ENCODE measurements around the gene PCTP. TPM values are rescaled to one million over a fixed set of nuclear protein-coding genes. Genes with fewer than 3 reads are reported as not detected.
A peak's percentile ranks its signal among the peaks of the same experiment; 100 is the strongest.

Gene PCTP
- total RNA-seq, 1 experiment from 2014 or later = 7.9 TPM

DNA sequence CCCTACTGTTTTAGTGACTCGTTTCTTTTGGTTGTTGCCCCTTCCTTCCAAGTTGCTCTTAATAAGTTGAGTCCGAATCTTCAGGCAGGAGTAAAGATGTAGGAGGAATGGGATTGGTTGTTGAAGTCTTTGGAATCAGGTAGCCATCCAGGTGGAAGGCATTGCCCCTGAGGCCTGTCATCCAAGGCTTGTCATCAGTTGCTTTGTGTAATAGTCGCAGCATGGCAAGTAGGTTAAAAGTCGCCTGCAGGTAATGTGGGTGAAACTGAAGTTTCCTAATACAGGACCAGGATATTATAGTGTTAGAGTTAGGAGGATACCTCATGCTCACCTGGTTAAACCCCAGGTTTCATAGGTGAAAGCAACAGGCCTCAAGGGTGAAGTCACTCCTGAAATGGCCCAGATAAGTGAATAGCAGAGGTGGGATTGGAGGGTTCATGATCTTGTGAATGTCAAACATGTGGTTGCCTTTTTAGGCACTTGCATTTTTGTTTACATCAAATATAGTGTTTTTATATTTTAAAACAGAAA is 934 bp downstream of the PCTP start:
- no peak for DNase-seq (ENCODE audit: low read depth)

- no peak for DNase-seq (ENCODE audit: low read depth)
Measured at GRCh38 chr17:55756689-55757088, 5.8 kb downstream of the PCTP start.

DNA sequence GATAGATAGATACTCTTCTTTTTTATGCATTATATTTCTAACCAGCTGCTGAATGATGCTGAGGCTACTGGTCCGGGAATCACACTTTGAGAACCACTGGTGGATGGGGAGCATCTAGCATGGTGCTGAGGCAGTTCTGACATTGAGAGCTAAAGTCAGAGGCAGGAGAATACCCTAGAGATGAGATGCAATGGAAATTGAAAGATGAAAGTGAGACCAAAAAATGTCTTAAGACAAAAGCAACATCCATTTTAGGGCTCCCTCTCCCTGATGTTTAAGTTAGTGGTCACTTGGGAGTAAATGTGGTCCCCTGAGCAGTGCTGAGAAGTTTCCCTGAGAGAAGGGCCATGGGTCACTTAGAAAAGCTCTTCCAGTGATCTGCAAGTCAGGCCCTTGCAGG is 6.8 kb downstream of the PCTP start:
- no peak for DNase-seq (ENCODE audit: low read depth)

DNA sequence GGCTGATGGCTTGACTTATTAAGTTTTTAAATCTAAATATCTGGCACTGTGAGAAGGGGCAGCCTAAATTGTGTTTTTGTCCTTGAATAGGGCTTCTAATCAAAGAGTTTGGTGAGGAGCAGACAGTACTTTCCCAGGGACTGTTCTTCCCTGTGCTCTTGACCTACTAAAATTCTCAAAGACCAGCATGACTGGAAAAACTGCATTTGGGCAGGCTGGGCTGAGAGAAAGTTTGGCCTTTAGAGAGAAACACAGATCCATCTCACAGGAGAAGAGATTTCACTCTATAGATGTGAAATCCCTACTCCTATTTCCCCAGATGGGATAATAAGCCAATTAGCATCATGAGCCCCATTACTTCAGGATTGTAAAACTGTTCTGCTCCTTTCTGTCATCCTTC is 7.3 kb downstream of the PCTP start:
- DNase-seq (ENCODE audit: low read depth) = no peak

GRCh38 chr17:55760643-55761355 is 9.9 kb downstream of the PCTP start:
- no peak for DNase-seq (ENCODE audit: low read depth)

DNA sequence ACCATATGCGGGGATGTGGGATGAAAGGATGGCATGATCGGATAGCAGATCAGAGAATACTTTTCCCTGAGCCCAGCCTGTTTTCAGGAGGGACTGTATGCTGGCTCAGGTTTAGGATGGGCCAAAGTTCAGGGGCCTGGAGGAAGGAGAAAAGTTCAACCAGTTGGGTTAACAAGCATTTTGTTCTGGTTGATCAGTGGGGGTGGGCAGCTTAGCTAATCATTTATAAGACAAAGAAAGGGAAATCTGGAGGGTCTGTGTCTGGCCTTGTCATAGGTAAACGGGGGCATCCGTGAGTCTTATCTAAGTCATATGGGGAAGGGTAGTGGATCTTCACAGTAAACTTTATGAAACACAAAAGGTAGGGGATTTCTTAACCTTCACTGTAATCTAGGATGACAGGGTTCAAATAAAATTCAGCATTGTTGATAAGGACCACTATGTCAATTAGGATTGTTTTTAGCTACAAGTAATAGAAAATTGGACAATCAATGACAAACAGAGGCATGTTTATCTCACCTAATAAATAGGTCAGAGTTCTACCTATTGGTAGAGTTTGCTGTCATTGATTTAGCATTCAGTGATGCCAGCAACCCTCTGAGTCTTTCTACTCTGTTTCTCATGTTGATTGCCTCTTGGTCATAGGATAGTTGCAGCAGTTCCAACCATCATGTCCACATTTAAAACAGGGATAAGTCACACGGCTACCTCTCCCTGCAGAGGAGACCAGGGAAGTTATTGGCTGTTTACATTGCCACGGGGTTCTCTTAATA is 11.4 kb downstream of the PCTP start:
- DNase-seq (ENCODE audit: low read depth) = no peak

GRCh38 chr17:55763856-55764255 is 13.0 kb downstream of the PCTP start:
- DNase-seq (ENCODE audit: low read depth) = no peak

DNA sequence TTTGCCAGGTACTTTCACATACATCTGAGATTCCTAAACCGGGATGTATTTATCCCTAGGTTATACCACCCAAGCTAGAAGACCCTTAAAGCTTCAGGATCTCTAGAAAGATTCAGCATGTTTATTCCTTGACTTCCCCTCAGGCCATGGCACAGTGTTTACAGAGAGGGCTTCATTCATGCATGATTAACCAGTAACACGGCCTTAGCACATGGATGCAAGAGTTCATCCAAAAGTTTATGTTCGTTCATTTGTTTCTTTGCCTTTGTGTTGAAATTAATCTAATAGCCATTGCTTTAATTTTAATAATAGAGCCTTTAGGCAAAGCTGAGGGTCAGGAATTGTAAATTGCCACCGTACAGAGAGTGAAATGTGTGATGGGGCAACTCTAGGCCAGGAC is 13.8 kb downstream of the PCTP start:
- DNase-seq (ENCODE audit: low read depth) = no peak

- no peak for DNase-seq (ENCODE audit: low read depth)
Measured at GRCh38 chr17:55765472-55765871, 14.6 kb downstream of the PCTP start.

- DNase-seq (ENCODE audit: low read depth) = no peak
Measured at GRCh38 chr17:55768936-55769624, 18.2 kb downstream of the PCTP start.

GRCh38 chr17:55769625-55770000 is 18.8 kb downstream of the PCTP start:
- DNase-seq (ENCODE audit: low read depth) = peak; percentile 18

DNA sequence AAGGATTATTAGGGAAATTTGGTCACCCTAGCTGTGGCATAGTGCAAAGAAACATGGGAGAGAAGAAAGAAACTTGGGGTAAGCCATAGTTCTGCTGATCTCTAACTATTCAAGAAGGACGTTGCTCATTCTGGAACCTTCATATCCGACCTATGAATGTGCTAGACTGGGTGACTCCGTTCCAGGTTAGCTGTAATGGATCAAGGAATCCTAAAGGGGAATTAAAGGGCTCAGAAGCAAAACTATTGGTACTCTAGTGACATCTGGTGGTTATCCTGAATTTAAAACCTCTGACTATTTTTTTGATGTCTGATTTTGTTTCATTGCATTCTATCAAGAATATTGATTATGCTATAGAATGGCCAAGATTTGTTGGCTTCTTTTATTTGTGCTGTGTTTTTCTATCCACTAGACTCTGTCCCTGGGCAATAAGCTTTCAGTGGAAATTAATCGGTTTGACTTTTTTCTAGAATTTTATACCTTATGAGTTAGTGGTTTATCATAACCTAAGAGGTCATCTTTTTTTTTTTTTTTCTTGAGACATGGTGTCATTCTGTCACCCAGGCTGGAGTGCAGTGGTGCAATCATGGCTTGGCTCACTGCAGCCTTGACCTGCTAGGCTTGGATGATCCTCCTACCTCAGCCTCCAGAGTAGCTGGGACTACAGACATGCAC is 19.5 kb downstream of the PCTP start:
- peak; percentile 42 for DNase-seq (ENCODE audit: low read depth)

- DNase-seq (ENCODE audit: low read depth) = no peak
Measured at GRCh38 chr17:55772086-55772485, 21.2 kb downstream of the PCTP start.

DNA sequence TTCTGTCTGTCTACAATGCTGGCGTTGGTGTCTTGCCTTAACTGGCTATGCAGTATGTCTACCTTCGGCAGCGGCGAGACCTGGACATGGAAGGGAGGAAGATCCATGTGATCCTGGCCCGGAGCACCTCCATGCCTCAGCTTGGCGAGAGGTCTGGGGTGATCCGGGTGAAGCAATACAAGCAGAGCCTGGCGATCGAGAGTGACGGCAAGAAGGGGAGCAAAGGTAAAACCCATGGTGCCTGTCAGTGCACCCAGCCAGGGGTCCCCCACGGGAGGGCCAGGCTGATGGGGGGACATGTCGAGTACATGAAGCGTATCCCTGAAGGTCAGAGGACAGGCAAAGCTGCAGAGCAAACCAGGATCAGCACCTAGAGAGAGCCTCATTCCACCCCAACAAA is 22.8 kb downstream of the PCTP start:
- no peak for DNase-seq (ENCODE audit: low read depth)

DNA sequence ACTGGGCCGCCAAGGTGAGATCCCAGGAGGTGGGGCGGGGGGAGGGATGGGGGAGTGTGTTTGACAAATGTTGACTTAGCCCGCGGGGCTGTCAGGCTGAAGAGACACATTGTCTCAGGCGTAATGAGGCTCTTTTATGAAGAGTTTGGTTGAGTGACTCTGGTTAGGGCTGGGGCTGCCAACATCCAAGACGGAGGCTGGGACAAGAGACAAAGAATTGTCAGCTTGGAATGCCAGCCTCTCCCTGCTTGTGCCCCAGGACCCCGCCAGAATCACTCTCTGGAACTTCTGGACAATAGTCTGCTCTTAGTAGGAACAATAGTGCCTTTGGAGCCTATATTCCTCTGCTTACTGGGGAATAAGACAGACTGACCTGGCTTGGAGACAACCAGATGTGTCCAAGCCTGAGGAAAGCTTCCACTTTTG is 24.0 kb downstream of the PCTP start:
- DNase-seq (ENCODE audit: low read depth) = no peak

DNA sequence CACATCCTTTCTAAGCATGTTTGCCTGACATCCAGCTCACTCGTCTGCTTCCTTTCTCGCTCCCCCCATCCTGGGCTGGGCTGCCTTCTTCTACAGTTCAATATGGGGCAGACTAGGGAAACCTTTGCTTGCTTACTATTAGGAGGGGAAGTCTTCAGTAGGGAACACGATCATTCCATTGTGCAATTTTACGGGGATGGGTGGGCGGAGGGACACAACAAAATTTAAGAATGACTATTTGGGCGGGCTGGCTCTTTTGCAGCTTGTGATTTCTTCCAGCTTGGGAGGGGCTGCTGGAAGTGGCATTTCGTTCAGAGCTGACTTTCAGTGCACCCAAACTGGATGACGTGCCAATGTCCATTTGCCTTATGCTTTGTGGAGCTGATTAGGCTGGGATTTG is 25.4 kb downstream of the PCTP start:
- DNase-seq (ENCODE audit: low read depth) = no peak

- no peak for DNase-seq (ENCODE audit: low read depth)
Measured at GRCh38 chr17:55777471-55777971, 26.7 kb downstream of the PCTP start.

- DNase-seq (ENCODE audit: low read depth) = no peak
Measured at GRCh38 chr17:55778389-55779118, 27.7 kb downstream of the PCTP start.

GRCh38 chr17:55783684-55784245 is 32.9 kb downstream of the PCTP start:
- DNase-seq (ENCODE audit: low read depth) = peak; percentile 3

- no peak for DNase-seq (ENCODE audit: low read depth)
Measured at GRCh38 chr17:55784666-55785065, 33.8 kb downstream of the PCTP start.

All from HT1080 (cell line).